Stomach (tissue), 9 donors: ENCODE measurements around the gene MAF. TPM values are rescaled to one million over a fixed set of nuclear protein-coding genes. Genes with fewer than 3 reads are reported as not detected.

Source experiments
- DNase-seq, 2 donors: peaks; one replicate each; pipeline versions ENCODE4 v3.0.0 to v3.0.0-alpha.2; 2013 to 2019
- H3K27ac ChIP-seq, 5 donors: fragments of 200-600 bp in 4 of 5; sonication (generic) in 4 of 5; one replicate each; pipeline ENCODE4 v1.5.1; 2013 to 2019; ENCODE audit warnings: mild to moderate bottlenecking in 1 of 5, moderate library complexity in 1 of 5
- H3K27me3 ChIP-seq, 3 donors: fragments of 200-600 bp; sonication (generic); one replicate each; pipeline ENCODE4 v1.5.1; 2017 to 2019; ENCODE audit warnings: mixed run types in 1 of 3
- H3K36me3 ChIP-seq, 4 donors: fragments of 200-600 bp; sonication (generic); 1 replicate in 3 of 4; 2 replicates in 1 of 4; pipeline ENCODE4 v1.5.1; 2016 to 2019
- H3K4me1 ChIP-seq, 4 donors: fragments of 200-600 bp; sonication (generic); one replicate each; pipeline ENCODE4 v1.5.1; 2016 to 2019
- H3K4me3 ChIP-seq, 4 donors: fragments of 200-600 bp; sonication (generic) in 3 of 4; one replicate each; pipeline ENCODE4 v1.5.1; 2016 to 2019; ENCODE audit warnings: mild to moderate bottlenecking in 1 of 4
- H3K9me3 ChIP-seq, 4 donors: fragments of 200-600 bp; sonication (generic); one replicate each; pipeline ENCODE4 v1.5.1; 2016 to 2019
- EP300 ChIP-seq: sonication (generic); formaldehyde crosslinking; IDR thresholded peaks from one replicate; pipeline ENCODE4 v1.6.1; 2017; ENCODE audit warnings: antibody characterized with exemption
- POLR2A ChIP-seq, 4 donors: fragments of 450-650 bp; IDR thresholded peaks; one replicate each; pipeline ENCODE4 v1.6.1; 2016; ENCODE audit warnings: antibody characterized with exemption in 4 of 4, control low read depth in 2 of 4, mild to moderate bottlenecking in 1 of 4, moderate library complexity in 1 of 4
- POLR2AphosphoS5 ChIP-seq, 3 donors: sonication (generic); formaldehyde crosslinking; IDR thresholded peaks; one replicate each; pipeline ENCODE4 v1.6.1; 2016; ENCODE audit warnings: antibody characterized with exemption in 3 of 3
- WGBS, 5 donors: extraction: QIAGEN DNeasy Blood & Tissue Kit in 3 of 5; methylation state at CpG; one replicate each; pipeline versions ENCODE4 v1.1.5 to v1.1.7; 2013 to 2018; 5-methylcytosine and 5-hydroxymethylcytosine counted together
- intact Hi-C: fragments of 100-400 bp; cut with DNase I; formaldehyde crosslinking; loops from one replicate; pipeline ENCODE4 v1.15.1; 2023; ENCODE audit warnings: low total_unique reads
- polyA plus RNA-seq, 3 donors: library from polyadenylated mRNA; stranded (reverse); fragments of 200-250 nt; gene quantifications; one replicate each; pipeline ENCODE4 v1.2.3, GENCODE V29; 2013
- total RNA-seq, 5 donors: library from RNA; depleted of rRNA; stranded (reverse); fragments of >200 nt; gene quantifications; one replicate each; pipeline versions ENCODE4 v1.1.0 to v1.2.3, GENCODE V29; 2014 to 2016
- TF ChIP-seq, protein P1 (sequence below), 7 experiments: fragments of 450-650 bp in 4 of 7; fragments of 200-600 bp in 3 of 7; sonication (generic) in 3 of 7; IDR thresholded peaks; one replicate each; pipeline ENCODE4 v1.5.1; 2016 to 2019; ENCODE audit warnings: antibody characterized with exemption in 7 of 7, control low read depth in 2 of 7, mild to moderate bottlenecking in 1 of 7
- donor health status: healthy with polysubstance abuse.
- donor health status: Bipolar disorder and iron deficiency.
- donor health status: healthy.

The MAF gene
- total and polyA plus RNA-seq, 8 donors, result 7.5 to 159 (median 14.2) TPM

DNA sequence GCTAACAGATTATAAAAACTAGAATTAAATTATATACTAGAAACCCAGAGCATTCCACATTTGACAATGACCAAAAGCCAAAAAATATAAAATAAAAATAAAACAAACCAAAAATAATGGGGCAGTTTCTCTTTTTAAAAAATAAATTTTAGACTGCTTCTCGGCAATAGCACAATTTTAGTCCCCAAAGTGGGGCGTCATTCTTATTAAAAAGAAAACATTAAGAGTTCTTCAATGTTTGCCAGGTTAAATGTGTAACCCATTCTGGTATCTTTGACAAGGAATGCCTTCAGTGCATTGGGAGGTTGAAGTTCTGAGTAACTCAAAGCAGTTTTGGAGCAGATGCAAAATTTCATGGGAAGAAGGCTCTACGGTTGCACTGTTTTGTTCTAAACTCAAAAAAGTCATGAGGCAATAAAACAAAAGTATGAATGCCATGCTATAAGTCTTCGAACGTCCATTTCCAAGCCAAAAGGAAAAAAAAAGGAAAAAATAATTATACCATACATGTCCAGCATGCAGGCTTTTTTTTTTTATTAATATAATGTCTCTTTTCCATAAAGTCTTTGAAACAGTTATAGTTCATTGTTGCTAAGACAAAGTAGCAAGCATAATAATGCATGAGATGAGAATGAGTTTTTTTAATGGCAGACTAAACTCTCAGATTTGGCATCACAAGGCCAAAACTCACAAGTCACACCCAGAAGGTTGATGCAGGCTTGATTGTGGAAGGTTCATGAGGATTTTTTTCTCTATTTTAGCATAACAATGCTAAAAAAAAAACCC lies 3.1 kb downstream of the MAF start:
- peak in 1 of 2 donors; percentile 26 for DNase-seq
- TF ChIP-seq POLR2AphosphoS5 (IDR thresholded peaks at IDR 0.05) (no peak), EP300 (no peak), POLR2A (IDR thresholded peaks at IDR 0.05) (no peak)
- TF ChIP-seq, protein P1, sequence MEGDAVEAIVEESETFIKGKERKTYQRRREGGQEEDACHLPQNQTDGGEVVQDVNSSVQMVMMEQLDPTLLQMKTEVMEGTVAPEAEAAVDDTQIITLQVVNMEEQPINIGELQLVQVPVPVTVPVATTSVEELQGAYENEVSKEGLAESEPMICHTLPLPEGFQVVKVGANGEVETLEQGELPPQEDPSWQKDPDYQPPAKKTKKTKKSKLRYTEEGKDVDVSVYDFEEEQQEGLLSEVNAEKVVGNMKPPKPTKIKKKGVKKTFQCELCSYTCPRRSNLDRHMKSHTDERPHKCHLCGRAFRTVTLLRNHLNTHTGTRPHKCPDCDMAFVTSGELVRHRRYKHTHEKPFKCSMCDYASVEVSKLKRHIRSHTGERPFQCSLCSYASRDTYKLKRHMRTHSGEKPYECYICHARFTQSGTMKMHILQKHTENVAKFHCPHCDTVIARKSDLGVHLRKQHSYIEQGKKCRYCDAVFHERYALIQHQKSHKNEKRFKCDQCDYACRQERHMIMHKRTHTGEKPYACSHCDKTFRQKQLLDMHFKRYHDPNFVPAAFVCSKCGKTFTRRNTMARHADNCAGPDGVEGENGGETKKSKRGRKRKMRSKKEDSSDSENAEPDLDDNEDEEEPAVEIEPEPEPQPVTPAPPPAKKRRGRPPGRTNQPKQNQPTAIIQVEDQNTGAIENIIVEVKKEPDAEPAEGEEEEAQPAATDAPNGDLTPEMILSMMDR (IDR thresholded peaks at IDR 0.05), result no peak
- peak overlapping the region in 4 of 5 donors; percentile 75 to 96 (median 86) for H3K27ac ChIP-seq
- H3K27me3 ChIP-seq, result no peaks in the 10 kb centered on the region
- peak overlapping the region; percentile 65 to 89 (median 82) for H3K4me3 ChIP-seq
- H3K9me3 ChIP-seq, result no peaks in the 10 kb centered on the region
- intact Hi-C loops, result no loop called here
- peaks cover 6 to 59% (median 23%) of the 10 kb centered on the region in 4 donors for H3K4me1 ChIP-seq
- no peaks in the 10 kb centered on the region for H3K36me3 ChIP-seq
- 17 to 53% (median 22%) methylated on average over 5 of the region's 5 CpGs for WGBS, 5 donors

DNA sequence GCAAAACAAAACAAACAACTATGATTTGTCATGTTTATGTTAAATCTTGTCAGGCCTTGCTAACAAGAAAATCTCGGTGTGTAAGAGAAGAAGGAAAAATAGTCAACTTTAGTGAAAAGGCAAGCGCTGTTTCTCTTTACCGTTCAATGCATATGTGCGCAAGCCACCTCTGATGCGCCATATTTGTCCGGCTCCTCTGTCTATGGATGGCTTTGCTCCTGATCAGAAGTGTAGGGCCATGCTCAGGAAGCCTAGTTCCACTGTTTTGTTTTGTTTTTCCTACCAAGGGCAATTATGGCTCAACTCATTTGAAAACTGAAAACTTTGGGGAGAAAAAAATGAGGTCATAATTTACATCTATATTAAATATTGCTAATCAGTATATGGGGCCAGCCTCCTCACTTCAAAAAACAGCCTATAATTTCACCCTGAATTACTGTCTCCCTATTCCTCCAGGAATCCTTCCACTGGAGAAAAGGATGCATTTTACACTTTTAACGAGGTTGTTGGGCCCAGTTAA lies 4.5 kb downstream of the MAF start:
- H3K4me1 ChIP-seq, result peaks cover 2 to 50% (median 23%) of the 10 kb centered on the region in 4 donors
- H3K27me3 ChIP-seq, result no peaks in the 10 kb centered on the region
- H3K27ac ChIP-seq, result peak overlapping the region in 4 of 5 donors; percentile 48 to 96 (median 86)
- H3K4me3 ChIP-seq, result peak overlapping the region; percentile 65 to 89 (median 82)
- H3K36me3 ChIP-seq, result no peaks in the 10 kb centered on the region
- intact Hi-C loops, result no loop called here
- DNase-seq, result peak in 1 of 2 donors; percentile 26
- no peaks in the 10 kb centered on the region for H3K9me3 ChIP-seq
- 66 to 74% (median 73%) methylated on average over 7 of the region's 7 CpGs for WGBS, 5 donors
- TF ChIP-seq POLR2AphosphoS5 (IDR thresholded peaks at IDR 0.05) (no peak), EP300 (no peak)

DNA sequence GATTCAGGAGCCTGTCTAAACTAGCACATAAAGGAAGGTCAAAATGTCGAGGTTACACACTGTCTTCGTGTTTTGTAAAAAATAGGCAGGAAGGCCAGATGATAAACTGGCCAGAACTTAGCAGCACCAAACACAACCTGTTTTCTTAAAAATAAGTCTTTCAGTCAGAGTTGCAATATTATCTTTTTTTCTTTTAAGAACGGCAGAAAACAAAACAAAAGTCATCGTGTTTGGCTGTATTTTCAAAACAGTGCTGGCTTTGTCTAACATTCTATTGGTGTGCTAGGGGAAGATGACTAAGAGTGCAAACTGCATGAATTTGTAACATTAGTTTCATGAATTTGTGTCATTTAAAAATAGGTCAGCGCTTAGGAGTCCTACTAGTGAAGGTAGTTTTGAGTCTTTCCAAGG lies 5.3 kb downstream of the MAF start:
- intact Hi-C loops, result no loop called here
- no peak for DNase-seq
- TF ChIP-seq POLR2AphosphoS5 (IDR thresholded peaks at IDR 0.05), result no peak
- TF ChIP-seq, protein P1 (IDR thresholded peaks at IDR 0.05), result no peak
- no peak for TF ChIP-seq POLR2A (IDR thresholded peaks at IDR 0.05)
- TF ChIP-seq EP300, result no peak
- Histone ChIP-seq H3K9me3 (no peaks in the 10 kb centered on the region), H3K27me3 (no peaks in the 10 kb centered on the region), H3K4me3 (peak overlapping the region; percentile 65 to 89 (median 82)), H3K27ac (peak overlapping the region in 4 of 5 donors; percentile 48 to 96 (median 86)), H3K4me1 (peaks cover 0 to 48% (median 23%) of the 10 kb centered on the region in 4 donors), H3K36me3 (no peaks in the 10 kb centered on the region)
- 30 to 57% (median 37%) methylated on average over 5 of the region's 5 CpGs for WGBS, 5 donors

DNA sequence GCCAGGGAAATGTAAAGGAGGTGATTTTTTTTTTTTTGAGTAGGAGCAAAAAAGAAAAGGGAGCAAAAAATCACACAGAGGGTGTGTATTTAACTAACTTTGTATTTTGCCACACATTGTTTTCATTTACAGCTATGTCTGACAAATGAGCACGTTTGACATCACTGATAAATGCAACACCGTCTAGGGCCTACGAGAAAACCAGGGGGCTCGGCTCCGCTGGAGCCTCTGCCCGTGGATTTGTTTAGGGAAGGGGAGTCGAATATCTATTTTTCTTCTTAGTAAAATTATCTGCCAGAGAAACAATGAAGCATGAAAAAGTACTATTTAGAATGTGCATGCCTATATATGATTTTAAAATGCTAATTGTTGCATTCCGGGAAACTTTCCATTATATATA lies 6.8 kb downstream of the MAF start:
- Histone ChIP-seq H3K9me3 (no peaks in the 10 kb centered on the region), H3K27ac (peak overlapping the region in 3 of 5 donors; percentile 61 to 90 (median 82)), H3K36me3 (no peaks in the 10 kb centered on the region), H3K4me1 (peaks cover 0 to 61% (median 29%) of the 10 kb centered on the region in 4 donors), H3K27me3 (peaks cover 0 to 6% (median 0%) of the 10 kb centered on the region in 3 donors), H3K4me3 (no peak overlapping the region)
- intact Hi-C loops, result no loop called here
- no peak for DNase-seq
- WGBS, 5 donors, result 79 to 90% (median 88%) methylated on average over 8 of the region's 8 CpGs
- TF ChIP-seq POLR2AphosphoS5 (IDR thresholded peaks at IDR 0.05) (no peak), POLR2A (IDR thresholded peaks at IDR 0.05) (no peak), EP300 (no peak)
- TF ChIP-seq, protein P1 (IDR thresholded peaks at IDR 0.05), result no peak
